ENCODE data around the gene RPP21.

DNA sequence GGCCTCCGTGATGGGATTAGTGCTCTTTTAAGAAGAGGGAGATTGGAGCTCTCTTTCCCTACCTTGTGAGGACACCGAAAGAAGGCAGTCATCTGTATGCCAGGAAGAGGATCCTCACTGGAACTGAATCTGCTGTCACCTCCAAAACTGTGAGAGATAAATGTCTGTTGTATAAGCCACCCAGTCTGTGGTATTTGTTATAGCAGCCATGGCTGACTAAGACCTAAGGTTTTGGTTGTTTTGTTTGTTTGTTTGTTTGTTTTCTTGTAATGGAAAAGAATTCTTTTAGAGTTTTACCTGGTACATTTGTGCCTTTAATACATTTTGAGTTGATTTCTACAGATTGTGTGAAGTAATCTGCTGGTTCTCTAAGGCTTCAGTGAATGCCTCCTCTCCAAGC lies 7.6 kb downstream of the RPP21 start:
- TF ChIP-seq, protein P1, sequence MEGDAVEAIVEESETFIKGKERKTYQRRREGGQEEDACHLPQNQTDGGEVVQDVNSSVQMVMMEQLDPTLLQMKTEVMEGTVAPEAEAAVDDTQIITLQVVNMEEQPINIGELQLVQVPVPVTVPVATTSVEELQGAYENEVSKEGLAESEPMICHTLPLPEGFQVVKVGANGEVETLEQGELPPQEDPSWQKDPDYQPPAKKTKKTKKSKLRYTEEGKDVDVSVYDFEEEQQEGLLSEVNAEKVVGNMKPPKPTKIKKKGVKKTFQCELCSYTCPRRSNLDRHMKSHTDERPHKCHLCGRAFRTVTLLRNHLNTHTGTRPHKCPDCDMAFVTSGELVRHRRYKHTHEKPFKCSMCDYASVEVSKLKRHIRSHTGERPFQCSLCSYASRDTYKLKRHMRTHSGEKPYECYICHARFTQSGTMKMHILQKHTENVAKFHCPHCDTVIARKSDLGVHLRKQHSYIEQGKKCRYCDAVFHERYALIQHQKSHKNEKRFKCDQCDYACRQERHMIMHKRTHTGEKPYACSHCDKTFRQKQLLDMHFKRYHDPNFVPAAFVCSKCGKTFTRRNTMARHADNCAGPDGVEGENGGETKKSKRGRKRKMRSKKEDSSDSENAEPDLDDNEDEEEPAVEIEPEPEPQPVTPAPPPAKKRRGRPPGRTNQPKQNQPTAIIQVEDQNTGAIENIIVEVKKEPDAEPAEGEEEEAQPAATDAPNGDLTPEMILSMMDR (IDR thresholded peaks at IDR 0.05), result no peak
- TF ChIP-seq ZFX (IDR thresholded peaks at IDR 0.05; ENCODE audit: borderline replicate concordance), result no peak
